Renal cortical epithelial cell (primary cell): ENCODE results near the gene MGAT4B. TPM values are rescaled to one million over a fixed set of nuclear protein-coding genes. Genes with fewer than 3 reads are reported as not detected.

ENCODE experiments used
- total RNA-seq: library from RNA; depleted of rRNA; stranded (reverse); fragments of >200 nt; gene quantifications from 2 replicates; pipeline ENCODE4 v1.2.3, GENCODE V29; 2014

Gene MGAT4B
- total RNA-seq, 1 donor from 2014 or later: 323 TPM

Other genes with a start within 250 kb of the MGAT4B start
- gene HNRNPH1, start 183.2 kb downstream of the MGAT4B start, total RNA-seq: 283 and 735 TPM in 2 replicates
- gene CBY3, start 125.8 kb downstream of the MGAT4B start, total RNA-seq: not detected in 2 replicates
- gene CANX, start 107.9 kb downstream of the MGAT4B start, total RNA-seq: 755 and 1,435 TPM in 2 replicates
- 4.2 and 14.5 TPM in 2 replicates for gene MAML1, start 74.0 kb downstream of the MGAT4B start, total RNA-seq
- 0.80 TPM in 1 of 2 replicates, not detected in the other for gene LTC4S, start 12.9 kb downstream of the MGAT4B start, total RNA-seq
- gene SQSTM1, start 14.0 kb upstream of the MGAT4B start, total RNA-seq: 447 and 544 TPM in 2 replicates
- gene MRNIP, start 52.0 kb upstream of the MGAT4B start, total RNA-seq: 10.8 and 26.5 TPM in 2 replicates
- gene TBC1D9B, start 101.0 kb upstream of the MGAT4B start, total RNA-seq: 41.8 and 81.0 TPM in 2 replicates